ENCODE measurements around the gene VEGFB.

DNA sequence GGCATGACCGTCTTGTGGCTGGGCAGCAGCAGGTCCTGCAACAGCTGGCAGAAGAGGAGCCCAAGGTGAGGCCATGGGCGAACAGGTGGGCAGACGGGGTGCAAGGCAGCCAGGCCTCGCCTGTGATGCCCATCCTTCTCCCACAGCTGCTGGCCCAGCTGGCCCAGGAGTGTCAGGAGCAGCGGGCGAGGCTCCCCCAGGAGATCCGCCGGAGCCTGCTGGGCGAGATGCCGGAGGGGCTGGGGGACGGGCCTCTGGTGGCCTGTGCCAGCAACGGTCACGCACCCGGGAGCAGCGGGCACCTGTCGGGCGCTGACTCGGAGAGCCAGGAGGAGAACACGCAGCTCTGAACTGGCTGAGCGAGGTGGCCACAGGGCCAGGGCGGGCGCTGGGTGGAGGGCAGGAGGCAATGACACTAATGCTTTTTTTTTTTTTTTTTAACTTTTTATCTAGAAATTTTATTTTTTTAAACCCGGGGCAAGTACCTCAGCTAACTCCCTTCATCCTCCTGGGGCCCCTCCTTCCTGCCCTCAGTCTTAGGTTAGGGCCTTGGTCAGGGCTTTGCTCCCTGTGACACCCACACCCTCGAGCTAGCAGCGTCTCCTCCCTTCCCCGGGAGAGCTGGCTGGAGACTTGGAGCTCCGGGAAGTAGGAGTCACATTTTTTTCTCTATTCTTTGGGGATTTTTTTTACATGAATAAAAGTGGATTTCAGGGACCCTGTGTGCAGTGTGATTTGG, 33.0 kb downstream of the VEGFB start:
- TF ChIP-seq, protein P1, sequence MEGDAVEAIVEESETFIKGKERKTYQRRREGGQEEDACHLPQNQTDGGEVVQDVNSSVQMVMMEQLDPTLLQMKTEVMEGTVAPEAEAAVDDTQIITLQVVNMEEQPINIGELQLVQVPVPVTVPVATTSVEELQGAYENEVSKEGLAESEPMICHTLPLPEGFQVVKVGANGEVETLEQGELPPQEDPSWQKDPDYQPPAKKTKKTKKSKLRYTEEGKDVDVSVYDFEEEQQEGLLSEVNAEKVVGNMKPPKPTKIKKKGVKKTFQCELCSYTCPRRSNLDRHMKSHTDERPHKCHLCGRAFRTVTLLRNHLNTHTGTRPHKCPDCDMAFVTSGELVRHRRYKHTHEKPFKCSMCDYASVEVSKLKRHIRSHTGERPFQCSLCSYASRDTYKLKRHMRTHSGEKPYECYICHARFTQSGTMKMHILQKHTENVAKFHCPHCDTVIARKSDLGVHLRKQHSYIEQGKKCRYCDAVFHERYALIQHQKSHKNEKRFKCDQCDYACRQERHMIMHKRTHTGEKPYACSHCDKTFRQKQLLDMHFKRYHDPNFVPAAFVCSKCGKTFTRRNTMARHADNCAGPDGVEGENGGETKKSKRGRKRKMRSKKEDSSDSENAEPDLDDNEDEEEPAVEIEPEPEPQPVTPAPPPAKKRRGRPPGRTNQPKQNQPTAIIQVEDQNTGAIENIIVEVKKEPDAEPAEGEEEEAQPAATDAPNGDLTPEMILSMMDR (IDR thresholded peaks at IDR 0.05; ENCODE audit: low read depth, low read length) = no peak
- TF ChIP-seq EZH2phosphoT487 (IDR thresholded peaks at IDR 0.05; ENCODE audit: low read depth) = no peak
